OCI-LY7 (cell line): ENCODE measurements around the gene STK32C. TPM values are rescaled to one million over a fixed set of nuclear protein-coding genes. Genes with fewer than 3 reads are reported as not detected.

Source experiments
- BruUV-seq: library from RNA; stranded (reverse); fragments of 400-500 nt; replicated peaks from 2 replicates; lab custom pipeline; 2021; lab: Mats Ljungman, UMichigan
- CTCF ChIA-PET: fragments of 300-600 bp; sonication (Branson Sonifier 250); formaldehyde crosslinking; loops from one replicate; lab custom pipeline; 2022; ENCODE audit warnings: antibody characterized with exemption; ENCODE audit not compliant: unreplicated experiment; lab: Charles Lee
- POLR2A ChIA-PET: fragments of 300-600 bp; sonication (Branson Sonifier 250); formaldehyde crosslinking; loops from one replicate; lab custom pipeline; 2022; ENCODE audit warnings: antibody characterized with exemption; lab: Charles Lee
- DNase-seq: peaks from one replicate; pipeline ENCODE4 v3.0.0-alpha.2; 2015; ENCODE audit warnings: low spot score
- H2AFZ ChIP-seq: fragments of 200-600 bp; sonication (generic), shearing (Covaris generic); 2 replicates; pipeline ENCODE4 v1.6.1; 2014; ENCODE audit warnings: mild to moderate bottlenecking, antibody characterized with exemption, low read length, moderate library complexity
- H3K27ac ChIP-seq: fragments of 200-600 bp; sonication (generic); 2 replicates; pipeline ENCODE4 v1.5.1; 2014; ENCODE audit warnings: mixed run types, low read depth, mild to moderate bottlenecking, moderate library complexity, low read length, inconsistent platforms; ENCODE audit not compliant: poor library complexity, severe bottlenecking
- H3K36me3 ChIP-seq: fragments of 200-600 bp; sonication (generic); 2 replicates; pipeline ENCODE4 v1.6.1; 2014; ENCODE audit warnings: mild to moderate bottlenecking, antibody characterized with exemption, low read length, moderate library complexity, mixed read lengths; ENCODE audit not compliant: insufficient read depth
- H3K4me1 ChIP-seq: fragments of 200-600 bp; sonication (generic); 2 replicates; pipeline ENCODE4 v1.5.1; 2014; ENCODE audit warnings: mild to moderate bottlenecking, low read length; ENCODE audit not compliant: insufficient read depth, poor library complexity, severe bottlenecking
- H3K4me2 ChIP-seq: fragments of 200-600 bp; sonication (generic); 2 replicates; pipeline ENCODE4 v1.6.1; 2014; ENCODE audit warnings: mild to moderate bottlenecking, low read length
- H3K4me3 ChIP-seq: fragments of 200-600 bp; sonication (generic); 2 replicates; pipeline ENCODE4 v1.5.1; 2014; ENCODE audit warnings: mild to moderate bottlenecking, low read depth, low read length; ENCODE audit not compliant: poor library complexity, severe bottlenecking
- H3K79me2 ChIP-seq: fragments of 200-600 bp; sonication (generic); 2 replicates; pipeline ENCODE4 v1.6.1; 2016; ENCODE audit warnings: low read depth, mild to moderate bottlenecking, low read length, moderate library complexity, mixed read lengths; ENCODE audit not compliant: insufficient read depth
- H3K9me2 ChIP-seq: fragments of 200-600 bp; sonication (generic); 2 replicates; pipeline ENCODE4 v1.6.1; 2016; ENCODE audit warnings: mild to moderate bottlenecking, low read length, mixed read lengths; ENCODE audit not compliant: insufficient read depth
- H3K9me3 ChIP-seq: fragments of 200-600 bp; sonication (generic); 2 replicates; pipeline ENCODE4 v1.6.1; 2014; ENCODE audit warnings: mild to moderate bottlenecking, mixed run types, low read length, mixed read lengths
- H4K20me1 ChIP-seq: fragments of 200-600 bp; sonication (generic); 2 replicates; pipeline ENCODE4 v1.6.1; 2014; ENCODE audit warnings: mild to moderate bottlenecking, antibody characterized with exemption, low read length, moderate library complexity, mixed read lengths; ENCODE audit not compliant: insufficient read depth
- CTCF ChIP-seq: fragments of 200-600 bp; sonication (generic); conservative IDR thresholded peaks from 2 replicates; pipeline ENCODE4 v1.5.1; 2014; ENCODE audit warnings: mild to moderate bottlenecking, antibody characterized with exemption, low read length, moderate library complexity, mixed read lengths
- EZH2phosphoT487 ChIP-seq: fragments of 200-600 bp; sonication (generic); IDR thresholded peaks from 2 replicates; pipeline ENCODE4 v1.6.1; 2018; ENCODE audit warnings: low read depth, borderline replicate concordance, mild to moderate bottlenecking, mixed run types, antibody characterized with exemption, low read length, moderate library complexity, mixed read lengths
- intact Hi-C: fragments of 100-400 bp; cut with micrococcal nuclease; formaldehyde crosslinking; loops from one replicate; pipeline ENCODE4 v1.10.0; 2022; ENCODE audit not compliant: unreplicated experiment
- total RNA-seq, 2 experiments: library from RNA; depleted of rRNA in 1 of 2; stranded (reverse); fragments of >200 nt in 1 of 2; shearing (Covaris generic) in 1 of 2; gene quantifications; 2 replicates each; pipeline ENCODE4 v1.2.3, GENCODE V29; 2014 to 2022

Gene STK32C
- total RNA-seq, 2 experiments from 2014 or later, result 13.1 to 30.4 TPM

GRCh38 chr10:132240156-132240555, 67.6 kb downstream of the STK32C start:
- intact Hi-C loops, result no loop called here
- TF ChIP-seq CTCF, result no peak
- no peak for TF ChIP-seq EZH2phosphoT487
- no peaks in the 10 kb centered on the region for H4K20me1 ChIP-seq
- H3K4me1 ChIP-seq, result no peaks in the 10 kb centered on the region
- BruUV-seq, result no TSS peak
- no peak for DNase-seq
- no peaks in the 10 kb centered on the region for H3K9me2 ChIP-seq
- H3K79me2 ChIP-seq, result no peaks in the 10 kb centered on the region
- H3K9me3 ChIP-seq, result no peaks in the 10 kb centered on the region
- no peaks in the 10 kb centered on the region for H3K36me3 ChIP-seq
- no peak overlapping the region for H3K4me2 ChIP-seq
- ChIA-PET CTCF (no interaction called here), POLR2A (no interaction called here)
- H3K27ac ChIP-seq, result no peak overlapping the region
- no peak overlapping the region for H3K4me3 ChIP-seq
- H2AFZ ChIP-seq, result no peak overlapping the region

DNA sequence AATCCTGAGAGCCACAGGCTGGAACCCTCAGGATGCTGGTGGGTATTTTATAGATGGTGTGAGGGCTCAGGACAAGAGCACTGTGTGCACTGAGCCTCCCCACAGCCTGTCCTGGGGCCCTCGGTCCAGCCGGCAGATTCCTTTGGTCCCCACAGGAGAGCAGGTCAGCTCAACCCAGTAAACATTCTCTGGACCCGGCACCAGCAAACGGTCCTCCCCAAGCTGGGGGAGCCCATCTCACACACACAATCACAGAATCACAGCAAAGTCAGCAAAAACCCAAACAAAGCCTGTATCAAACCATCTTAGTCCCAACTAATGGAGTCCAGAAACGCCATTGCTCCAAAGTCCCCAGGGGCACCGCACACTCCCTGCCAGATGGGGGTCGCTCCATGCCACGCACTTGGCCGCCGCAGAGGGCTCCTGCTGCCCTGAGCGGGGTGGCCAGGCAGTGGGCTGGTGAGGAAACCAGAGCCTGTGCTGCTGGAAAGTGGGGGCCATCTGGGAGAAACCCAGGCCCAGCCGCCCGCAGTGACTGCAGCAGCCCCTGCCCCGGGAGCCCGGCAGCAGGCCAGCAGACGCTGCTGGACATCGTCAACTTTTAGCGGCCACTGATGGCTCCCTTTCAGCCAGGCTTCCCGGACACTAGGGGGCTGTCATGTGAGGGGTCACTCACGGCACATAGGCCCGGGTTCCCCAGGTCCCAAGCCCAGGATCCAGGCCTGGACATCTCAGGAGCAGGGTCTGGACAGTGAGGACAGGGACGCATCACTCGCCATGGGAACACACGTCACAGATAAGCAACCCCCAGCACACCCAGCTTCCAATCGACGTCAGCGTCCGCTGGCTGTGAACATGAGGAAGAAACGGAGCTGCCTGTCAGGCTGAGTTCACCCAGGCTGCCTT, 68.4 kb downstream of the STK32C start:
- no peaks in the 10 kb centered on the region for H3K79me2 ChIP-seq
- CTCF ChIA-PET, result no interaction called here
- no peak overlapping the region for H2AFZ ChIP-seq
- BruUV-seq, result no TSS peak
- POLR2A ChIA-PET, result no interaction called here
- H3K36me3 ChIP-seq, result no peaks in the 10 kb centered on the region
- no peak for DNase-seq
- intact Hi-C loops, result no loop called here
- no peaks in the 10 kb centered on the region for H3K4me1 ChIP-seq
- no peak overlapping the region for H3K4me2 ChIP-seq
- no peaks in the 10 kb centered on the region for H3K9me3 ChIP-seq
- no peaks in the 10 kb centered on the region for H3K9me2 ChIP-seq
- H4K20me1 ChIP-seq, result no peaks in the 10 kb centered on the region
- TF ChIP-seq EZH2phosphoT487, result no peak
- TF ChIP-seq CTCF, result no peak
- H3K4me3 ChIP-seq, result no peak overlapping the region
- H3K27ac ChIP-seq, result no peak overlapping the region
